ENCODE data around the gene SBSN.
A peak's percentile ranks its signal among the peaks of the same experiment; 100 is the strongest.

The SBSN gene

GRCh38 chr19:35558400-35559280 lies 30.5 kb upstream of the SBSN start:
- no peak for TF ChIP-seq CTCF (IDR thresholded peaks at IDR 0.05)

GRCh38 chr19:35557539-35558399 lies 29.7 kb upstream of the SBSN start:
- no peak for TF ChIP-seq CTCF (IDR thresholded peaks at IDR 0.05)

GRCh38 chr19:35556846-35557538 lies 28.9 kb upstream of the SBSN start:
- TF ChIP-seq CTCF (IDR thresholded peaks at IDR 0.05), result no peak

- TF ChIP-seq CTCF (IDR thresholded peaks at IDR 0.05), result no peak
Measured at GRCh38 chr19:35556025-35556590, 28.0 kb upstream of the SBSN start.

GRCh38 chr19:35555301-35556005 lies 27.3 kb upstream of the SBSN start:
- peak; percentile 20; the same call in 1 of the 2 replicates for TF ChIP-seq CTCF (IDR thresholded peaks at IDR 0.05)

GRCh38 chr19:35554076-35554475 lies 26.0 kb upstream of the SBSN start:
- TF ChIP-seq CTCF (IDR thresholded peaks at IDR 0.05), result no peak
